SH-SY5Y (cell line): ENCODE data around the gene PTPRJ.

Experiments
- GATA2 ChIP-seq: IDR thresholded peaks from 2 replicates; pipeline ENCODE4 v1.6.1; 2011; ENCODE audit warnings: mild to moderate bottlenecking, low read depth, low read length
- GATA3 ChIP-seq: IDR thresholded peaks from 2 replicates; pipeline ENCODE4 v1.6.1; 2011; ENCODE audit warnings: low read depth, mild to moderate bottlenecking, low read length, moderate library complexity

DNA sequence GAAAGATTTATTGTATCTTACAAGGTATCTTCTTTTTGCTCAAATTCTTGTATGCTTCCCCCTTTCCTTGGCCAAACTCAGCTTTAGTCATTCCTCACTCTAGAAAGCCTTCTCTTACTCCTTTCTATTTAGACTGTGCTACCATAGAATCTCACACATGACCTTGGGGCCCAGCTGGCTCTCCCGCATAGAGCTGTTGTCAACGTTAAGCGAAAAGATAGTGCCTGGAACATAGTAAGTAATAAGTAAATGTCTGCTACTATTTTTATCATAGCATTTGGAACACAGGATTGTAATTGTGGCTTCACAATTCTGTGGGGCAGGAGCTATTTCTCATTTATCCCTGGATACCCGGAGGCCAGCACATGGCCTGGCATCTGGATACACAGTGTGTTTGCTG is 197.3 kb downstream of the PTPRJ start:
- no peak for TF ChIP-seq GATA3
- TF ChIP-seq GATA2: no peak
